ENCODE measurements around the gene CLEC18A. TPM values are rescaled to one million over a fixed set of nuclear protein-coding genes. Genes with fewer than 3 reads are reported as not detected.
"Not testable (repeated sequence)": the region's sequence is repeated elsewhere in the genome, so short reads cannot be mapped to it uniquely, and the experiment has no call there.

Gene CLEC18A
- total RNA-seq, 1 donor from 2014 or later, result 1.1 TPM

DNA sequence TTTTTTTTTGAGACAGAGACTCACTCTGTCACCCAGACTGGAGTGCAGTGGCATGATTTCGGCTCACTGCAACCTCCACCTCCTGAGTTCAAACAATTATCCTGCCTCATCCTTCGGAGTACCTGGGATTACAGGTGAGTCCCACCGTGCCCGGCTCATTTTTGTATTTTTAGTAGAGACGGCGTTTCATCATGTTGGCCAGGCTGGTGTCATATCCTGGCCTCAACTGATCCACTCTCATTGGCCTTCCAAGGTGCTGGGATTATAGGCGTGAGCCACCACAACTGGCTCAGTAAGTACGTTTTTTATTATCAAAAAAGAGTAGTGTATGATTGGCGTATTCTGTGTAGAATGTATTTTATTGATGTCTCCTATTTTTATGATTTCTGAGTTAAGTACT is 48.7 kb downstream of the CLEC18A start:
- not testable (repeated sequence) for H3K9me3 Mint-ChIP-seq (ENCODE audit: unreplicated experiment); H3K4me3 Mint-ChIP-seq (ENCODE audit: unreplicated experiment); DNase-seq (ENCODE audit: extremely low spot score, unreplicated experiment); H3K27me3 Mint-ChIP-seq (ENCODE audit: unreplicated experiment)
- Mint-ChIP-seq H3K4me1 (ENCODE audit: unreplicated experiment) (peaks cover 15% of the 10 kb centered on the region), H3K27ac (ENCODE audit: unreplicated experiment) (peak overlapping the region; percentile 70), H3K36me3 (ENCODE audit: unreplicated experiment) (peaks cover 14% of the 10 kb centered on the region)

DNA sequence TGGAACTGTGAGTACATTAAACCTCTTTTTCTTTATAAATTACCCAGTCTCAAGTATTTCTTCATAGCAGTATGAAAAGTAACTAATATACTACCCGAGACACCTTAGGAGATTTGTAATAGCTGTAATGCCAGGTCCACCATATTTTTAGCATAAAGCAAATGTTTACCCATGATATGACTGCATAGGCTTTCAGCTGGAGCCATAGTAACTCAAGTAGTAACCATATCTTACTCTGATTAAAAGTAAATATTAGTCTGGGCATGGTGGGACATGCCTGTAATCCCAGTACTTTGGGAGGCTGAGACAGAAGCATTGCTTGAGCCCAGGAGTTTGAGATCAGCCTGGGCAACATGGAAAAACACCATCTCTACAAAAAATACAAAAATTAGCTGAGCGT is 52.4 kb downstream of the CLEC18A start:
- H3K27ac Mint-ChIP-seq (ENCODE audit: unreplicated experiment); H3K9me3 Mint-ChIP-seq (ENCODE audit: unreplicated experiment); H3K4me3 Mint-ChIP-seq (ENCODE audit: unreplicated experiment); DNase-seq (ENCODE audit: extremely low spot score, unreplicated experiment); H3K27me3 Mint-ChIP-seq (ENCODE audit: unreplicated experiment): not testable (repeated sequence)
- peaks cover 11% of the 10 kb centered on the region for H3K4me1 Mint-ChIP-seq (ENCODE audit: unreplicated experiment)
- H3K36me3 Mint-ChIP-seq (ENCODE audit: unreplicated experiment), result peaks cover 17% of the 10 kb centered on the region

DNA sequence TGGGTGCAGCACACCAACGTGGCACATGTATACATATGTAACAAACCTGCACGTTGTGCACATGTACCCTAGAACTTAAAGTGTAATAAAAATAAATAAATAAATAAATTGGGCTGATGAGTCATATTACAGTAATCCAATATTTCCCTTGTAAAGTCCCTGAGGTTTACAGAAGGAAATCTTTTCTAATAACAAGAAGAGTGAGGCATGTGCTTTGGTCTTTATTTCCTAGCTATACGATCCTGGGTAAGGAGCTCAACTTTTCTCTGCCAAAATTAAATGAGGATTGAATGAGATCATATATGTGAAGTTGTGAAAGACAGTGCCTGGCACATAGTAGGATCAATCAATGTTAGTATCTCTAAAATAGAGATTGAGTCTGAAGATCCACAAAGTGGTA is 57.5 kb downstream of the CLEC18A start:
- not testable (repeated sequence) for DNase-seq (ENCODE audit: extremely low spot score, unreplicated experiment); H3K4me1 Mint-ChIP-seq (ENCODE audit: unreplicated experiment); H3K27me3 Mint-ChIP-seq (ENCODE audit: unreplicated experiment); H3K27ac Mint-ChIP-seq (ENCODE audit: unreplicated experiment); H3K9me3 Mint-ChIP-seq (ENCODE audit: unreplicated experiment); H3K4me3 Mint-ChIP-seq (ENCODE audit: unreplicated experiment)
- H3K36me3 Mint-ChIP-seq (ENCODE audit: unreplicated experiment), result peaks cover 28% of the 10 kb centered on the region

- not testable (repeated sequence) for H3K9me3 Mint-ChIP-seq (ENCODE audit: unreplicated experiment); H3K4me3 Mint-ChIP-seq (ENCODE audit: unreplicated experiment); DNase-seq (ENCODE audit: extremely low spot score, unreplicated experiment); H3K27me3 Mint-ChIP-seq (ENCODE audit: unreplicated experiment); H3K27ac Mint-ChIP-seq (ENCODE audit: unreplicated experiment)
- Mint-ChIP-seq H3K36me3 (ENCODE audit: unreplicated experiment) (peaks cover 32% of the 10 kb centered on the region), H3K4me1 (ENCODE audit: unreplicated experiment) (peaks cover 14% of the 10 kb centered on the region)
These were observed 59.5 kb downstream of the CLEC18A start for GRCh38 chr16:70010615-70011014.

DNA sequence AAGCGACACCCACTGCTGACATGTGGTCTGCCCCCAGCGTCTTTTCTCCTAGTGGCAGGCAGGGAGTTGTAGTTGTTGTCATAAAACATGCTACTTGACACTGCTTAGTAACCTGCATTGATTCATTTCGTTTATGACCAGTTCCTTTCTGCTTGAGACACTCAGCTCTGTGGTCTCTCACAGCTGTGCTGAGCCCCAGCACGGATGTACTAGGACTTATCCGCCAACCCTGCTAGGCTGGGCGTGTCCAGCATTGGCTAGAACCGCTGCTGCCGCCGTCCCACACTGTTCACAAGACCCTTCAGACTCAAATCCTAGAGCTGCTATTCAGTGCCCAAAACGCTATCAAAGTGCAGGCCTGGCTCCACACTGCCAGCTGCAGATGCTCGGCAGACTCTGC is 60.0 kb downstream of the CLEC18A start:
- not testable (repeated sequence) for H3K4me3 Mint-ChIP-seq (ENCODE audit: unreplicated experiment); H3K27me3 Mint-ChIP-seq (ENCODE audit: unreplicated experiment); H3K27ac Mint-ChIP-seq (ENCODE audit: unreplicated experiment); H3K9me3 Mint-ChIP-seq (ENCODE audit: unreplicated experiment); DNase-seq (ENCODE audit: extremely low spot score, unreplicated experiment)
- peaks cover 16% of the 10 kb centered on the region for H3K4me1 Mint-ChIP-seq (ENCODE audit: unreplicated experiment)
- H3K36me3 Mint-ChIP-seq (ENCODE audit: unreplicated experiment), result peaks cover 32% of the 10 kb centered on the region

GRCh38 chr16:70012354-70012753 is 61.2 kb downstream of the CLEC18A start:
- not testable (repeated sequence) for H3K9me3 Mint-ChIP-seq (ENCODE audit: unreplicated experiment); H3K27me3 Mint-ChIP-seq (ENCODE audit: unreplicated experiment); H3K27ac Mint-ChIP-seq (ENCODE audit: unreplicated experiment); DNase-seq (ENCODE audit: extremely low spot score, unreplicated experiment); H3K4me3 Mint-ChIP-seq (ENCODE audit: unreplicated experiment)
- Mint-ChIP-seq H3K36me3 (ENCODE audit: unreplicated experiment) (peaks cover 33% of the 10 kb centered on the region), H3K4me1 (ENCODE audit: unreplicated experiment) (peaks cover 16% of the 10 kb centered on the region)

DNA sequence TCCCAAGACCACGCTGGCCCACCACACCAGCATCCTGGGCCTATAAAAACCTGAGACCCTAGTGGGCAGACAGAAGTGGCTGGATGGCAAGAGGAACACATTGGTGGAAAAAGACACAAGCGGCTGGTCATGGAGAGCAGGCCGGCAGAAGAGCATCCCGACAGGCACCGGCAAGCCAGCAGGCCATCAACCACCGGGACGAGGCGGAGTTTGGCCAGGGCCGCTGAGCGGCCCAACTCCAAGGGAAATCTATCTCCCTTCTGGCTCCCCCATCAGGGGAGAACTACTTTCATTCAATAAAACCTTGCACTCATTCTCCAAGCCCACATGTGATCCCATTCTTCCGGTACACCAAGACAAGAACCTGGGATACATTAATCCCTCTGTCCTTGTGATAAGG is 61.8 kb downstream of the CLEC18A start:
- H3K27me3 Mint-ChIP-seq (ENCODE audit: unreplicated experiment); H3K27ac Mint-ChIP-seq (ENCODE audit: unreplicated experiment); H3K4me3 Mint-ChIP-seq (ENCODE audit: unreplicated experiment); H3K9me3 Mint-ChIP-seq (ENCODE audit: unreplicated experiment); DNase-seq (ENCODE audit: extremely low spot score, unreplicated experiment): not testable (repeated sequence)
- peaks cover 38% of the 10 kb centered on the region for H3K36me3 Mint-ChIP-seq (ENCODE audit: unreplicated experiment)
- peaks cover 16% of the 10 kb centered on the region for H3K4me1 Mint-ChIP-seq (ENCODE audit: unreplicated experiment)

Small RNAs within 50 kb of the gene (microRNA-seq; reads per million reads assigned to microRNA genes)
- 6,017 reads per million, percentile 91 among the genes with 10 or more reads in this experiment for gene MIR140 (ENCODE audit: unreplicated experiment)

Other genes starting within 250 kb of the CLEC18A start
- gene NQO1, start 224.8 kb upstream of the CLEC18A start, total RNA-seq, result 389 and 470 TPM in 2 replicates
- 41.9 and 43.3 TPM in 2 replicates for gene NOB1, start 196.4 kb upstream of the CLEC18A start, total RNA-seq
- gene WWP2, start 189.0 kb upstream of the CLEC18A start, total RNA-seq, result 36.2 and 38.2 TPM in 2 replicates
- 30.4 and 30.7 TPM in 2 replicates for gene PDPR, start 163.0 kb downstream of the CLEC18A start, total RNA-seq
- gene CLEC18C, start 222.5 kb downstream of the CLEC18A start, total RNA-seq, result 0.71 TPM in 1 of 2 replicates, not detected in the other